ENCODE results near the gene RFC5. TPM values are rescaled to one million over a fixed set of nuclear protein-coding genes. Genes with fewer than 3 reads are reported as not detected.

The RFC5 gene
- total RNA-seq, 6 experiments from 2014 or later: 4.6 to 9.9 (median 8.5) TPM

DNA sequence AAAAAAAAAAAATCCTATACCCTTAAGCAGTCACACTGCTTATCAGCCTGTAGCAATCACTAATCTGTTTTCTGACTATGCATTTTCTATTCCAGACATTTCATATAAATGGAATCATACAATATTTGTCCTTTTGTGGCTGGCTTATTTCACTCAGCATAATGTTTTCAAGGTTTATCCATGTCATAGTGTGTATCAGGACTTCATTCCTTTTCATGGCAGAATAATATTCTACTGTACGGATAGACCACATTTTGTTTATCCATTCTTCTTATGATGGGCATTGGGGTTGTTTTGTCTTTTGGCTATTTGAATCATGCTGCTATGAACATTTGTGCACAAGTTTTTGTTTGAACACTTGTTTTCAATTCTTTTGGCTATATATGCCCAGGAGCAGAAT is 39.1 kb upstream of the RFC5 start:
- WGBS (ENCODE audit: insufficient coverage, low coverage, low lambda C conversion rate, missing lambda C conversion rate): 67% methylated on average over 1 of the region's 1 CpG
- H3K4me1 ChIP-seq: no peaks in the 10 kb centered on the region

DNA sequence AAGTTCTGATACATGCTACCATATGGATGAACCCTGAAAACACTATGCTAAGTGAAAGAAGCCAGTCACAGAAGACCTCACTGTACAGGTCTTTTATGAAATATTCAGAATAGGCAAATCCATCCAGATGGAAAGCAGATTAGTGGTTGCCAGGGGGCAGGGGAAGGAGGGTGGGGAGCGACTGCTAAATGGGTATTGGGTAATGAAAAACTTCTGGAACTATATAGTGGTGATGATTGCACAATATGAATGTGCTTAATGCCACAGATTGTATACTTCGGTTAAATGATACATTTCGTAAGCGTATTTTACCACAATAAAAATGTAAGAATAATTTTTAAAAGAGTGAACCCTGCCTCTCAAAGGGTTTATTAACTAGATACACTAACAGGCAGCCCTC is 35.9 kb upstream of the RFC5 start:
- H3K27me3 ChIP-seq: no peaks in the 10 kb centered on the region
- no peak overlapping the region for H3K4me3 ChIP-seq
- intact Hi-C loops (cut with DNase I): no loop called here
- H3K36me3 ChIP-seq: no peaks in the 10 kb centered on the region
- no peaks in the 10 kb centered on the region for H3K9me3 ChIP-seq
- ATAC-seq (no peak), DNase-seq (no peak)
- TF ChIP-seq POLR2A (IDR thresholded peaks at IDR 0.05): no peak
- TF ChIP-seq, protein P1, sequence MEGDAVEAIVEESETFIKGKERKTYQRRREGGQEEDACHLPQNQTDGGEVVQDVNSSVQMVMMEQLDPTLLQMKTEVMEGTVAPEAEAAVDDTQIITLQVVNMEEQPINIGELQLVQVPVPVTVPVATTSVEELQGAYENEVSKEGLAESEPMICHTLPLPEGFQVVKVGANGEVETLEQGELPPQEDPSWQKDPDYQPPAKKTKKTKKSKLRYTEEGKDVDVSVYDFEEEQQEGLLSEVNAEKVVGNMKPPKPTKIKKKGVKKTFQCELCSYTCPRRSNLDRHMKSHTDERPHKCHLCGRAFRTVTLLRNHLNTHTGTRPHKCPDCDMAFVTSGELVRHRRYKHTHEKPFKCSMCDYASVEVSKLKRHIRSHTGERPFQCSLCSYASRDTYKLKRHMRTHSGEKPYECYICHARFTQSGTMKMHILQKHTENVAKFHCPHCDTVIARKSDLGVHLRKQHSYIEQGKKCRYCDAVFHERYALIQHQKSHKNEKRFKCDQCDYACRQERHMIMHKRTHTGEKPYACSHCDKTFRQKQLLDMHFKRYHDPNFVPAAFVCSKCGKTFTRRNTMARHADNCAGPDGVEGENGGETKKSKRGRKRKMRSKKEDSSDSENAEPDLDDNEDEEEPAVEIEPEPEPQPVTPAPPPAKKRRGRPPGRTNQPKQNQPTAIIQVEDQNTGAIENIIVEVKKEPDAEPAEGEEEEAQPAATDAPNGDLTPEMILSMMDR (IDR thresholded peaks at IDR 0.05): no peak
- no peak overlapping the region for H3K27ac ChIP-seq
- WGBS (ENCODE audit: insufficient coverage, low coverage, low lambda C conversion rate, missing lambda C conversion rate): 66% methylated on average over 4 of the region's 4 CpGs
- H3K4me1 ChIP-seq: no peaks in the 10 kb centered on the region

More for the DNA sequence above, 39.1 kb upstream of the RFC5 start:
- Histone ChIP-seq H3K4me3 (no peak overlapping the region), H3K27me3 (no peaks in the 10 kb centered on the region), H3K9me3 (no peaks in the 10 kb centered on the region), H3K27ac (no peak overlapping the region), H3K36me3 (no peaks in the 10 kb centered on the region)
- intact Hi-C loops (cut with DNase I): no loop called here
- DNase-seq (no peak), ATAC-seq (no peak)
- TF ChIP-seq, protein P1 (IDR thresholded peaks at IDR 0.05): no peak
- no peak for TF ChIP-seq POLR2A (IDR thresholded peaks at IDR 0.05)

DNA sequence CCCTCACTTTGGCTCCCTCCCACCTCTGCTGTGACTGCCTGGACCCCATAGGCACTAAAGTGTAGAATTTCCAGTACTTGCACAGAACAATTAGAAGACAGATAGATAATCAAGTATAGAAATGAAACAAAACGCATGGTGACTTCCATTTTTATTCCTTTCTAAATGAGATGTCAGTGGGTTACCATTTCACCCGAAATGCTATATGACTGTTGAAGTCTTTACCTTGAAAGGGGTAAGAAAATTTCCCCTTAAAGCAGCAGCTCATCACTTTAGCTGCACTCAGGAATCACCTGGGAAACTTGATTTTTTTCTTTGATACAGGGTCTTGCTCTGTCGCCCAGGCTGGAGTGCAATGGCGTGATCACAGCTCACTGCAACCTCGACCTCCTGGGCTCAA is 35.2 kb upstream of the RFC5 start:
- DNase-seq (no peak), ATAC-seq (no peak)
- no peak for TF ChIP-seq POLR2A (IDR thresholded peaks at IDR 0.05)
- TF ChIP-seq, protein P1 (IDR thresholded peaks at IDR 0.05): no peak
- Histone ChIP-seq H3K4me3 (no peak overlapping the region), H3K9me3 (no peaks in the 10 kb centered on the region), H3K4me1 (no peaks in the 10 kb centered on the region), H3K27me3 (no peaks in the 10 kb centered on the region), H3K36me3 (no peaks in the 10 kb centered on the region), H3K27ac (no peak overlapping the region)
- intact Hi-C loops (cut with DNase I): no loop called here
- WGBS (ENCODE audit: insufficient coverage, low coverage, low lambda C conversion rate, missing lambda C conversion rate): 37% methylated on average over 5 of the region's 5 CpGs

GRCh38 chr12:117985182-117985581 is 31.3 kb upstream of the RFC5 start:
- H3K9me3 ChIP-seq: no peaks in the 10 kb centered on the region

More at GRCh38 chr12:117985182-117985581, 31.3 kb upstream of the RFC5 start:
- TF ChIP-seq POLR2A (IDR thresholded peaks at IDR 0.05): no peak
- TF ChIP-seq, protein P1 (IDR thresholded peaks at IDR 0.05): no peak
- Histone ChIP-seq H3K36me3 (no peaks in the 10 kb centered on the region), H3K27ac (no peak overlapping the region), H3K4me3 (no peak overlapping the region), H3K4me1 (no peaks in the 10 kb centered on the region), H3K27me3 (no peaks in the 10 kb centered on the region)
- intact Hi-C loops (cut with DNase I): no loop called here
- no peak for ATAC-seq
- WGBS (ENCODE audit: insufficient coverage, low coverage, low lambda C conversion rate, missing lambda C conversion rate): 83% methylated on average over 2 of the region's 2 CpGs
- DNase-seq: no peak
